NCI-H1092 (cell line): ENCODE data around the gene CDX1.
A peak's percentile ranks its signal among the peaks of the same experiment; 100 is the strongest.

ENCODE experiments used
- DNase-seq: peaks from one replicate; lab custom pipeline; 2025; lab: John Stamatoyannopoulos, UW

CDX1 gene

DNA sequence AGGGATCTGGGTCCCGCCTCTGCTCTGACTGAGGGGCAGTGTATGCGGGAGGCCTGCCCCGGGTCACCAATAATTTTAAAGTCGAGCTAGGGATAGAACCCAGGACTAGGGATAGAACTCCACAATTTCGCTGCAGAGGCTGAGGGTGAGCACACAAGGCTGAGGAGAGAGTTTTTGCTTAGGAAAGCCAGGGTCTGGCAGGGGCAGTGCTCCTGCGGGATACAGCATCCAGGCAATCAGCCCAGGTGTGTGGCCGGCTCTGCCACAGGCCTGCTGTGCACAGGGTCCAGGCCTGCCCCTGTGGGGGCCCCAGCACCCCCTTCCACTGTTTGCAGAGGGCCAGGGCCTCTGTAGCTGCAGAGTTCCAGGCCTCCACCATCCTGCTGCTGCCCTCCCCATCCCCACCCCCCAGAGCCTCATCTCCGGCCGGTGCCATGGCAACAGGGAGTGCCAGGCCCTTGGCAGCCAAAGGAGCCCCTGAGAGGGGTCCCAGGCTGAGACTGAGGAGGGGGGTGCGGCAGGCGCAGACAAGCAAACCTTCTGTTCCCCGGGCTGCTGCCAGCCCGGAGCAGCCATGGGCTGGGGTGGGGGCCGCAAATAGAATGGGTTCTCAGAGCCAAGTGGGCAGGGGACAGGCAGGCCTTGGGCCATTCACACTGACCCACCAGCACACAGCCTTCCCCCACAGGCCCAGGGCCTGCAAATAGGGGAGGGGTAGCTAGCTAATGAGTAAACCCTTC lies 19.5 kb upstream of the CDX1 start:
- no peak for DNase-seq

GRCh38 chr5:150147670-150148069 lies 18.9 kb upstream of the CDX1 start:
- no peak for DNase-seq

DNA sequence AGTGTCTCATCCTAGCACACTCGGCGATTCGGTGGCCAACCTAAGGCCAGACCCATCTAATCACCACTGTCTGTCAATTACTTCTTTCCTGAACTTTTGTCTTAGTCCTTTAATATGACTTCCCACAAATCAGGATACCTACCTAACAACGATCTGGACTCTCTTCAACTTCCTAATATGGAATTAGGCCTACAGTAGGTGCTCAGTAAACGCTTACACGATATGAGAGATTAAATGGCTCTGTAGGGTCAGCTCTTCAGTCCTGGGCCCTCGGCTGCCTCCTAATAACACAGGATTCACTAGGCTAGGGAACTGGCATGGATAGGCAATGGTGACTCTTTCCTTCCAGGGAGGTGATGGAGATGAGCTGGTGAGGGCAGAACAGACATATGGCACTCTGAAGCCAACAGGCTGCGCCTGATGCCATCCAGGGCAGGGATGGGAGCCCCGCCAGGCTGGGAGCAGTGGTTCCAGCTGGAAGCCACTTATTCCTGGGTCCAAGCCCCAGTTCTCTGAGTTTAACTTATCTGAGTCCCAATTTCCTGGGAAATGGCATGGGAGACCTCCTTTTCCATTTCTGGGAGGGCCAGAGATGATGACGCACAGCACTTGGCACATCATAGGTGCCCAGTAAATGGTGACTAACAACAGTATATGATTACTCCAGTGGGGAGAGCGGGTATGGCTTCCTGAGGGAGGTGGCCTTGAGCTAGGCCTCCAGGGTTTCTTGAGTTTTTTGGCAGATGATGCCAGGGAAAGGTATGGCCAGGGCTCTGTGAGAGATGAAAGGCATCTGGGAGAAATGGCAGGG lies 18.3 kb upstream of the CDX1 start:
- no peak for DNase-seq

DNA sequence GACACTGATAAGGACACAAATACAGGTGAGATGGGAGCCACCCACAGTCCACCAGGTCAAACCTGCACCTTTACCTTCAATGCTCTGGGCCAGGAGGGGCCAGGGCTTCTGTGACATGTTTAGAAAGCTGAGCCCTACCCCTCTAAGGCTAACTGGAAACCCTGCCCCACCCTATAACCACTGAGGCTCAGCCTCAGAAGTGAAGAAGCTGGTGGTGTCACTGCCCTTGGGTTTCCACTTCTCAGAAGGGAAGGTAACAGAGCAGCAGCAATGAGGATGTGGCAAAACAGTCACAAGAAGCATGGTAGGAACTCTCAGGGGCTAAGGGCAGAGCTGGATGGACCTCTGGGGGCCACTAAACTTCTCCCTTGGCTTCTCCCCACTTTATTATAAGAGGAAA lies 17.0 kb upstream of the CDX1 start:
- no peak for DNase-seq

DNA sequence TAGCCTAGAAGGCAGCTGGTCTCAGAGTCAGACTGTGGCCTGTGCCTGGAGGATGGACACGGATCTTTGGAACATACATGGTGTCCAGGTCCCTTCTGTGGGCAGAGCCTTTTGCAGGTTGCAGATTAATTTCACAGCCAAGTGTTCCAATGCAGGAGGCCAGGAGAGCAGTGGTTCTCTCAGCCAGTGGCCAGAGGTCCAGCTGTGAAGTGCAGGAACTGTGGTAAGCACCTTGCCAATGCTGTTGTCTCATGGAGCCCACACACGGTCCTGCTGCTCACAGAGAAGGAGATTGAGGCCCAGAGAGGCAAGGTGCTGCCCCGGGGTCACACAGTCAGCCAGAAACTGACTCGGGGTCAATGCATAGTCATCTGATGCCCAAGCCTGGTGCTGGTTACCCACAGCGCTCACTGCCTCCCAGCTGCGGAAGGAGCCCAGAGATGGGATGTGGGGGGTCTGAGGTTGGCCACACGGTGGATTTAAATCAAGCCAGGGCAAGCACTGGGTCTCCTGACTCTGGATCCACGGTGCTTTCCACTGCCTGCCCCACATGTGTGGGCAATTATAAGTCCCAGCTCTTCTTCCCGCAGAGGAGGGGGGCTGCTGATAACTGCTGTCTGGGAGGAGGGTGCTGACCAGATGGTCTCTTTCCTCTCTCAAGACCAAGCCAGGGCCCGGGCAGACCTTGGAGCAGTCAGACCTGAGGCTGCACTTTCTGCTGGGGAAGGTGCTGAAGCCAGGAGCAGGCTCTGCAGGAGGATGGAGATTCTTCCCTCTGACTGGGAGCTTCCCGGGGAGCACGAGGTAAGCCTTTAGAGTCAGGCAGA lies 13.7 kb upstream of the CDX1 start:
- no peak for DNase-seq

GRCh38 chr5:150153483-150153882 lies 13.1 kb upstream of the CDX1 start:
- DNase-seq = no peak

DNA sequence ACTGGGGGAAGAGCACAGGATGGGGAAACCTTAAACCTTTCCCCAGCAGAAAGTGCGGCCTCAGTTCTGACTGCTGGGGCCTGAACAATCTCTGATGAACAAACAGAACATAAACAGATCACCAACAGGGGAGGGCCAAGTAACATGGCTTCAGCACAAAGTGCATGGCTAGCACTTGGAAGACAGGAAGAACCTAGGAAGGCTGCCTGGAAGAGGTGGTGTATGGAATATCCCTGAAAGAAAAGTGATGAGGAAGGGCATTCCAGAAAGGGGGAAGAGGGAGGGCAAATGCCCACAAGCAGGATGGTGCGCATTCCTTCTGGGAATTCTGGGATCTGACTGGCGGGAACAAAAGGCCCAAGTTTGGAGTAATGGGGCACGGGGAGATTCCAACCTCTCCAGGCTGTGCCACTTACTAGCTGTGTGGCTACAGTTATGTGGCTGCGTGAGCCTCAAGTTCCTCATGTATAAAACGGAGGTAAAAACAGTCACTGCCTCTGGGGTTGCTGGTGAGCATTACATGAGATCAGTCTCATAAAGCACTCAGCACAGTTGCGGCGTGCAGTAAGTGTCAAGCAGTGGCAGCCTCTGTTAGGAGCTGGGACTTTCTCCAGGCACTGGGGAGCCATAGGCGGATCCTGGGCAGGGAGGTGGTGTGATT lies 12.5 kb upstream of the CDX1 start:
- DNase-seq = no peak

- no peak for DNase-seq
These were observed 11.9 kb upstream of the CDX1 start for GRCh38 chr5:150154618-150155128.

DNA sequence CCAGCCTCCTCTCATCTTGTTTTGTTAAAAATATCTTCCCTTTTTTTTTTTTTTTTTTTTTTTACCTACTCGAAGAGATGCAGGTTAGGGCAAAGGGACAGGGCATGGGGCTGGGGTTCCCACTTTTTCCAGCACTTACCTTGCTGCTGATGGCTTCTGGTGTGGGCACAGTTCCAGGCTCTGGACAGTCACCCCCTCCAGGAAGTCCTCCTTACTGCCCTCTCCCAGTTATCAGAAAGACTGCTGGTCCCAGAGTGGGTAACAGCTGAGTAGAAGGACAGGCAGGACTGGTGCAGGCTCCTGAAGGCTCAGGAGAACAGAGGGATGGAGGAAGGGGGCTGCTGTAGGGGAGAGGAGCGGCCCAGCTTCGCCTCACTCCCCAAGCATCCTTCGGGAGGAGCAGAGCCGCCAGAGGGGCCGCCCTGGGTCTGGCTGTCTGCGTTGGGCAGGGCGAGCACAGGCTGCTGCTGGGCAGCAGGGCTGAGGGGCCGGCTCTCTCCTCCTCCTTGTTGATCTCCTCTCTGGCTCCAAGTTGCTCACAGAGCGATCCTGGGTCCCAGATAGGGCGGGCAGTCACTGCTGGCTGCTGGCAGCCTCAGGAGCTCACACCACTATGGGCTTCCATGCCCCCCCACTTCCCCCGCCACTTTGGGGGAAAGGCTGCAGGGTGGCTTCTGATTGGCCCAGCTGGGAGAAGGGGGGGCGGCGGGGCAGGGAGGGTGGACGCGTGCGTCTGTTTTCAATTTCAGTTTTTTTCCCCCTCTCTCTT lies 11.1 kb upstream of the CDX1 start, which contains the start of gene PDGFRB:
PDGFRB (minus strand) TSS at position 588 of the 769 bp plus-strand sequence. CDS start 18,798 bp downstream, outside the sequence.
- no peak for DNase-seq

DNA sequence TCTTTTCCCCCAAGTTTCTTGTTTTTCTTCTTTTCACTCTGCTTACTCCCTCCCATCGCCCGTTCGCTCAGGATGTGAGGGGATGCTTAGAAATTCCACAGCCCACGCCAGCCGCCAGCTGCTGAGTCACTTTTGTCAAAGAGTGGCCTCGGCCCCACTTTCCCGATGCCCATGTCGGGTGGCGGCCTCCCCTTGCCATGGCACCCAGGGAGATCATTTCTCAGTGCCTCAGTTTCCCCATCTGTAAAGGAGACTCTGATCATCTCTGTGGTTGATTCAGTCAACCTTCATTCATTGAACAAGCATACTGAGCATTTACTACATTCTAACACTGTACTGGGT lies 10.6 kb upstream of the CDX1 start:
- no peak for DNase-seq

DNA sequence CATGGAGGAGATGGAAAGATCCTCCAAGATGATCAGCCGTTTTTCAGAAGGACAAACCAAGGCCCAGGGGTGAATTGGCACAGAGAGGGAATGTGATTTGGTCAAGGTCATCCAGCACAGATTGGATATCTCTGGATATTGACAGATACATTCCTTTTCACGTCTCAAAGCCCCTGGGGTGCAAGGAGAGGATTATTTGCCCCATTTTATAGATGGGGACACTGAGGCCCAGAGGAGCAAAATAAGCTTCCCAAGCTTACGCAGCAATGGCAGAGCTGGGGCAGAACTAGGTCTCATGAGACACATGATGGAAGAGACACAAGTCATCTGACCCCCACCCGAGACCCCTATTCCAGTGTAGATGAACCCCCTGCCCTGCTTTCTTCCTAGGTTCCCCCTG lies 10.0 kb upstream of the CDX1 start:
- DNase-seq = no peak

DNA sequence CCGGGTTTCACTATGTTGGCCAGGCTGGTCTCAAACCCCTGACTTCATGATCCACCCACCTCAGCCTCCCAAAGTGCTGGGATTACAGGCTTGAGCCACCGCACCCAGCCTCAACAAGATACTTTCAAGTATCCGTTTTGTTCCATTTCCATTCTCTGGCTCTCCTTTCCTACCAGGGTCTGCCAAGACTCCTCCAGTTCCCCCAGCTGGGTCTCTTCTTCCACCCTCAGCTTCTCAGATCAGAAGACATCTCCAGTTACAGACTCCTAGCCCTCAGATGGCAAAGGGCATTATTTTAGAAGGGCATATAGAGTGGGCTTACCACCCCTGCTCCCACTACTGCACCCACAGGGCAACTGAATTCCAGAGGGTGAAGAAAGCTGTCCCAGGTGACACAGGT lies 9.4 kb upstream of the CDX1 start:
- no peak for DNase-seq

GRCh38 chr5:150158170-150158949 lies 8.2 kb upstream of the CDX1 start:
- DNase-seq = no peak

GRCh38 chr5:150159031-150159430 lies 7.5 kb upstream of the CDX1 start:
- DNase-seq = no peak

DNA sequence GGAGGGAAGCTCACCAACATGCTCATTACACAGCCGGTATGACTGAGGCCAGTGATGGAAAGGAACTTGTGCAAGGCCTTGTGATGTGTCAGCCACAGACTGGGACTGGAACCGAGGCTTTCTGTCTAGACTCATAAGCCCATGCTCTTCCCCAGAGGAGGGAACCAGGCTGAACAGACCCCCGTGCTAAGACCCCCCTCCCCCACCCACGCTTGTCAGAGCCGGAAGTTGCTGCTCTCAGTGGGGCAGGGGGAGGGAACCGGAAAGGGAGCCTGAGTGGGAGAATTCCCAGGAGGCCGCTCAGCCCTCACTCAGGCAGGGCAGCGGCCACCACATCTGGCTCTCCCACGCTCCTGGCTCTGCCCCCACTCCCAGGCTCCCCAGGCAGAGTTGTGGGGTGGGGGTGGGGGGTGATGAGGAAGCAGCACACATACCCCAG lies 6.8 kb upstream of the CDX1 start:
- DNase-seq = no peak

GRCh38 chr5:150160448-150161081 lies 6.0 kb upstream of the CDX1 start:
- no peak for DNase-seq

GRCh38 chr5:150161242-150162141 lies 5.1 kb upstream of the CDX1 start:
- DNase-seq = peak; percentile 46

DNA sequence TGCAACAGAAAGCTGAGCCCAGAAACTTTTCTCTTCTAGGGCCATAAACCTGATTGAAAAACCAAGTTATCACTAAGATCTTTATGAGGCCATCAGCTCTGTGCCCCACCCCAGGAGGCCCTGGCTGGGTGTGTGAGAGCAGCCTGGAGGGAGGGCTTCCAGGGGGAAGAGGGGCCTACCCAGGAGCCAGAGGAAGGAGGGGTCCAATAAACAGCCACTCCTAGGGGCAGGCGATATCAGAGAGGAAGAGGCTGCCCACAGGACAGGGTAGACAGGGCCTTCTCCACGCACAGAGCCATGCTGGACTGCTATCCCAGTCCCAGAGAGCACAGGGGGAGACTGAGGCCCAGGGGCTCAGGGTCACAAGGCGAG lies 4.5 kb upstream of the CDX1 start:
- no peak for DNase-seq

DNA sequence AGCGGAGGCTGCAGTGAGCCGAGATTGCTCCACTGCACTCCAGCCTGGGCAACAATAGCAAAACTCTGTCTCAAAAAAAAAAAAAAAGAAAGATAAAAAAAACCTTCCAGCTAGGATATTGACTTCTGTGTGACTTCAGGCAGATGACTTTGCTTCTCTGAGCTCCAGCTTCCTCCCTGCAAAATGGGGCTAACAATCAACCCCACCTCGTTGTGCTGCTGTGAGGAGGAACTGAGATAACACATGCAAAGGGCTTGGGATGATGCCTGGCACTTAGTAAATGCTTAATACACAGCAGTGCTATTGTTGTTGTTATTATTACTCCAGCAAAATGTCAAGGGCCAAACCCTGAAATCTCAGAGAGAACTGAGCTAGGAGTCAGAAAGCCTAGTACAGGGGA lies 3.5 kb upstream of the CDX1 start:
- DNase-seq = no peak
